ENCODE data around the gene MYO18B. TPM values are rescaled to one million over a fixed set of nuclear protein-coding genes. Genes with fewer than 3 reads are reported as not detected.

The MYO18B gene
- total and polyA plus RNA-seq, 2 of the 4 experiments (the other 2 are of a cell fraction) = under 0.01 TPM; not detected in 1

GRCh38 chr22:25795478-25795877 is 53.5 kb downstream of the MYO18B start:
- H3K4ac ChIP-seq (ENCODE audit: low read depth, low read length) = no peak overlapping the region
- no peak overlapping the region for H3K4me2 ChIP-seq (ENCODE audit: low read depth, low read length)
- H3K23ac ChIP-seq (ENCODE audit: low read depth, low read length) = no peak overlapping the region
- ATAC-seq (ENCODE audit: low read depth) (no peak), DNase-seq (no peak)
- no peak overlapping the region for H2AK9ac ChIP-seq (replicated peaks; ENCODE audit: low read depth, low read length, poor library complexity)
- H3K4me3 ChIP-seq (ENCODE audit: insufficient read depth, low read depth, low read length) = no peak overlapping the region
- ChIA-PET POLR2A (ENCODE audit: unreplicated experiment) (no interaction called here), CTCF (no interaction called here)
- no peak overlapping the region for H4K5ac ChIP-seq (ENCODE audit: low read depth, low read length)
- intact Hi-C loops (cut with micrococcal nuclease) (no loop called here), in situ Hi-C loops (cut with MboI; ENCODE audit: low sequenced_read_pairs) (no loop called here), dilution Hi-C loops (cut with HindIII; ENCODE audit: low sequenced_read_pairs, unreplicated experiment) (no loop called here)
- H4K20me1 ChIP-seq (ENCODE audit: insufficient read depth, low read length) = no peaks in the 10 kb centered on the region
- H3K79me1 ChIP-seq (ENCODE audit: low read depth in 1 of 2, low read length in 2 of 2) = no peaks in the 10 kb centered on the region
- H2BK120ac ChIP-seq (ENCODE audit: low read depth, low read length) = no peak overlapping the region
- no peak overlapping the region for H2BK20ac ChIP-seq (ENCODE audit: low read depth, low read length)
- H3K9me3 ChIP-seq (ENCODE audit: control insufficient read depth, insufficient read depth, low read length) = no peaks in the 10 kb centered on the region; the same call in 1 of the 2 replicates
- no peak overlapping the region for H2BK5ac ChIP-seq (ENCODE audit: low read depth, low read length, poor library complexity, severe bottlenecking)
- H3K9ac ChIP-seq (ENCODE audit: low read depth, low read length) = no peak overlapping the region
- H2AFZ ChIP-seq (replicated peaks; ENCODE audit: low read length, poor library complexity) = no peak overlapping the region
- no peaks in the 10 kb centered on the region for H3K36me3 ChIP-seq (ENCODE audit: control insufficient read depth, insufficient read depth, low read length)
- no TSS peak for BruUV-seq (replicated peaks)
- TF ChIP-seq CEBPB (IDR thresholded peaks at IDR 0.05; ENCODE audit: low read depth, low read length) = no peak
- TF ChIP-seq, protein P1, sequence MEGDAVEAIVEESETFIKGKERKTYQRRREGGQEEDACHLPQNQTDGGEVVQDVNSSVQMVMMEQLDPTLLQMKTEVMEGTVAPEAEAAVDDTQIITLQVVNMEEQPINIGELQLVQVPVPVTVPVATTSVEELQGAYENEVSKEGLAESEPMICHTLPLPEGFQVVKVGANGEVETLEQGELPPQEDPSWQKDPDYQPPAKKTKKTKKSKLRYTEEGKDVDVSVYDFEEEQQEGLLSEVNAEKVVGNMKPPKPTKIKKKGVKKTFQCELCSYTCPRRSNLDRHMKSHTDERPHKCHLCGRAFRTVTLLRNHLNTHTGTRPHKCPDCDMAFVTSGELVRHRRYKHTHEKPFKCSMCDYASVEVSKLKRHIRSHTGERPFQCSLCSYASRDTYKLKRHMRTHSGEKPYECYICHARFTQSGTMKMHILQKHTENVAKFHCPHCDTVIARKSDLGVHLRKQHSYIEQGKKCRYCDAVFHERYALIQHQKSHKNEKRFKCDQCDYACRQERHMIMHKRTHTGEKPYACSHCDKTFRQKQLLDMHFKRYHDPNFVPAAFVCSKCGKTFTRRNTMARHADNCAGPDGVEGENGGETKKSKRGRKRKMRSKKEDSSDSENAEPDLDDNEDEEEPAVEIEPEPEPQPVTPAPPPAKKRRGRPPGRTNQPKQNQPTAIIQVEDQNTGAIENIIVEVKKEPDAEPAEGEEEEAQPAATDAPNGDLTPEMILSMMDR (conservative IDR thresholded peaks at IDR 0.05; ENCODE audit: low read depth, low read length) = no peak
- TF ChIP-seq FOS (IDR thresholded peaks at IDR 0.05; ENCODE audit: low read depth, low read length) = no peak
- TF ChIP-seq, protein P2, sequence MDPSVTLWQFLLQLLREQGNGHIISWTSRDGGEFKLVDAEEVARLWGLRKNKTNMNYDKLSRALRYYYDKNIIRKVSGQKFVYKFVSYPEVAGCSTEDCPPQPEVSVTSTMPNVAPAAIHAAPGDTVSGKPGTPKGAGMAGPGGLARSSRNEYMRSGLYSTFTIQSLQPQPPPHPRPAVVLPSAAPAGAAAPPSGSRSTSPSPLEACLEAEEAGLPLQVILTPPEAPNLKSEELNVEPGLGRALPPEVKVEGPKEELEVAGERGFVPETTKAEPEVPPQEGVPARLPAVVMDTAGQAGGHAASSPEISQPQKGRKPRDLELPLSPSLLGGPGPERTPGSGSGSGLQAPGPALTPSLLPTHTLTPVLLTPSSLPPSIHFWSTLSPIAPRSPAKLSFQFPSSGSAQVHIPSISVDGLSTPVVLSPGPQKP (IDR thresholded peaks at IDR 0.05; ENCODE audit: borderline replicate concordance, low read depth, low read length) = no peak
- no peak for TF ChIP-seq SMC3 (IDR thresholded peaks at IDR 0.05; ENCODE audit: low read depth, low read length)
- no peak for TF ChIP-seq RCOR1 (IDR thresholded peaks at IDR 0.05; ENCODE audit: insufficient replicate concordance, low read length)
- no peak for TF ChIP-seq MAZ (IDR thresholded peaks at IDR 0.05; ENCODE audit: borderline replicate concordance, low read depth, low read length)
- no peak for TF ChIP-seq NFE2L2 (IDR thresholded peaks at IDR 0.05; ENCODE audit: low read depth, low read length)
- TF ChIP-seq BHLHE40 (IDR thresholded peaks at IDR 0.05; ENCODE audit: low read depth, low read length) = no peak
- no peak for TF ChIP-seq USF2 (IDR thresholded peaks at IDR 0.05; ENCODE audit: low read depth, low read length)
- no peak overlapping the region for H3K27ac ChIP-seq (ENCODE audit: insufficient read depth, low read length)
- no peak overlapping the region for H3K56ac ChIP-seq (ENCODE audit: extremely low read depth, insufficient read depth, low read length)
- H3K9me1 ChIP-seq (ENCODE audit: insufficient read depth, low read length) = no peaks in the 10 kb centered on the region
- no peak overlapping the region for H3K14ac ChIP-seq (replicated peaks; ENCODE audit: low read depth, low read length)
- no CpG with 5 or more reads among the region's 5 CpGs for WGBS, 2 experiments (ENCODE audit: extremely low coverage in 2 of 2, insufficient read length in 1 of 2)
- no peak overlapping the region for H4K91ac ChIP-seq (ENCODE audit: insufficient read depth, low read depth, low read length)
- no peak overlapping the region for H2AK5ac ChIP-seq (ENCODE audit: low read depth, low read length)
- H2BK15ac ChIP-seq (ENCODE audit: low read depth, low read length) = no peak overlapping the region
- H3K18ac ChIP-seq (ENCODE audit: low read depth, low read length) = no peak overlapping the region
- no peaks in the 10 kb centered on the region; the same call in 1 of the 2 replicates for H3K27me3 ChIP-seq (ENCODE audit: control insufficient read depth, insufficient read depth, low read length)
- no peaks in the 10 kb centered on the region for H3K4me1 ChIP-seq (ENCODE audit: control insufficient read depth, insufficient read depth, low read length)
- H4K8ac ChIP-seq (ENCODE audit: low read depth in 2 of 2, low read length in 2 of 2) = no peak overlapping the region
